Sigmoid colon (tissue), 4 donors: ENCODE measurements around the gene ADCY5.

ENCODE experiments used
- CTCF ChIP-seq, 4 experiments: fragments of 450-650 bp in 3 of 4; fragments of 200-600 bp in 1 of 4; IDR thresholded peaks; one replicate each; pipeline ENCODE4 v1.5.1; 2016 to 2019; ENCODE audit warnings: antibody characterized with exemption in 4 of 4, mild to moderate bottlenecking in 3 of 4, moderate library complexity in 2 of 4
- EP300 ChIP-seq, 4 donors: sonication (generic); formaldehyde crosslinking; IDR thresholded peaks; one replicate each; pipeline ENCODE4 v1.6.1; 2017; ENCODE audit warnings: antibody characterized with exemption in 4 of 4
- POLR2A ChIP-seq, 2 donors: fragments of 450-650 bp; IDR thresholded peaks; one replicate each; pipeline ENCODE4 v1.6.1; 2016; ENCODE audit warnings: antibody characterized with exemption in 2 of 2, mild to moderate bottlenecking in 2 of 2, moderate library complexity in 2 of 2
- POLR2AphosphoS5 ChIP-seq, 4 donors: sonication (generic); formaldehyde crosslinking; IDR thresholded peaks; one replicate each; pipeline ENCODE4 v1.6.1; 2017; ENCODE audit warnings: antibody characterized with exemption in 4 of 4

DNA sequence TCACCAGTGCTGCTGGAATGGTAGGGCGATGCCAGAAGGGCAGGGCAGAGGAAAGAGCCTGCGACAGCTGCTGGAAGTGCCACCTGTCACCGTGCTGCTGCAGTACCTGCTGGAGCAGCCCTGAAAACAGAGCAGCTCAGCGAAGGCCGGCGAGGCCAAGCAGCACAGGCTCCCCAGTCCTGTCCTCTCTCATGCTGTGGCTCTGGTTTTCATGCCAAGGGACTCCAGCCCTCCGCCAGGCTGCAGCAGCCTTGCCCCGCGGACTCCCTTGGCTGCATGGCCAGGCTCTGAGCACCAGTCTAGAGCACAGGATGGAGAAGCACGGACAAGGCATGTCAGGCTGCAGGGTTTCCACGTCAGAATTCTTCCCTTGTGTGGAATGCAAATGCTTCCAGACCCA, 43.9 kb downstream of the ADCY5 start:
- TF ChIP-seq CTCF (IDR thresholded peaks at IDR 0.05), result no peak
- no peak for TF ChIP-seq POLR2A (IDR thresholded peaks at IDR 0.05)
- TF ChIP-seq POLR2AphosphoS5 (IDR thresholded peaks at IDR 0.05), result no peak
- TF ChIP-seq EP300 (IDR thresholded peaks at IDR 0.05), result no peak
